GM15510 (cell line): ENCODE data around the gene DOK4.
A peak's percentile ranks its signal among the peaks of the same experiment; 100 is the strongest.

Experiments used
- POLR2A ChIP-seq: IDR thresholded peaks from 3 replicates; pipeline ENCODE4 v1.6.1; 2011; ENCODE audit warnings: borderline replicate concordance; ENCODE audit not compliant: insufficient read length; ENCODE audit errors: extremely low read depth

The DOK4 gene

GRCh38 chr16:57485916-57486857, at the start of gene DOK4:
TSS of gene DOK4 (minus strand) at chr16:57486493. CDS start at chr16:57479507, 6,986 bp downstream.
- TF ChIP-seq POLR2A = no peak

DNA sequence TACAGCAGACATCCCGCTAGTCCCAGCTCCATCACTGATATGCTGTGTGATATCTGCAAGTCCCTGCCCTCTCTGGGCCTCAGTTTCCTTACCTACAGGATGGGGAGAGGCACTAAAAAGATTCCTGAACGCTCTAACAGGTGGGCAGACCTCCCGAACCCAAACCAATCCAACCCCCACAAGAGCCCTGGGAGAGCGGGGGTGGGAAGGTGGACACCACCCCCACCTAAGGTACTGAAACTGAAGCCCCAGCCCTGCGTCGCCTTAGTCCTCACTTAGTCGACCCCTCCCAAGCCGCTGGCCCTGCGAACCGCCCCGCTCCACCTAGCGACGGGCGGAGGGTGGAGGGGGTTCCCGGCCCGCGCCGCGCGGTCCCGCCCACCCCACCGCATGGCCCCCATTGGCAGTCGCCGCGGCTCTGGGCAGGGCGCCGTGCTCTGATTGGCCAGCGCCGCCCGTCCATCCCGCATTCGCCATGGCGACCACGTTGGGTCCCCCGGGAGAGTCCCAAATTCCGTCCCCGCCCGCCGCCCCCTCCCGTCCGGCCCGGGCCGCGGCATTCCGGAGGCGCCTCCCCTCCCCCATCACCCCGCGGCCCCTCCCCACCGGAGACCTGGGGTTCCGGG, 49.5 kb upstream of the DOK4 start:
- peak; percentile 20 for TF ChIP-seq POLR2A

- no peak for TF ChIP-seq POLR2A
Measured at GRCh38 chr16:57534881-57535658, 48.8 kb upstream of the DOK4 start.

DNA sequence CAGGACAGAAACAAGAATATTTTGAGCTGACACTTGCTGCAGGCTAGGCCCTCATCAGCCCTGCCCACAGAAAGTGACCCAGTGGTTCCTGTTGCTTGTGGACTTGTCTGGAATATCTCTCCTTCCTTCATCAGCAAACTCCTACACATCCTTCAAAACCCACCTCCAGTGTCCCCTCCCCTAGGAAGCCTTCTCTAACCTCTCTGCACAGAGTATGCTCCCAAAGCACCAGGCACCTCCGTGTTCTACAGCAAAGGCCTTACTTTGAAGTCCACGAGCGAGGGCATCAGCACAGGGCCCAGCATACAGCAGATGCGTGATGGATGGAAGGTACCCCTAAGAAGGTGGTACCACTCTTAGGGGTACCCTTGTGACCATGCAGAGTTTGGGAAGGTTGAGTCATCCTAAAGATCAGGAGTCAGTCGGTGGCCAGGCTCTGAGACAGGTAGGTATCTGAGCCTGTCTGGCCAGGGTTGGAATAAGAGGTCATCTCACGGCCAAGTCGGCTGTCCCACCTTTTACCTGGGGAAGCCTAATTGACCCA, 48.1 kb upstream of the DOK4 start:
- TF ChIP-seq POLR2A = no peak

- no peak for TF ChIP-seq POLR2A
Measured at GRCh38 chr16:57533431-57534336, 47.4 kb upstream of the DOK4 start.

GRCh38 chr16:57532266-57532625, 46.0 kb upstream of the DOK4 start:
- no peak for TF ChIP-seq POLR2A

DNA sequence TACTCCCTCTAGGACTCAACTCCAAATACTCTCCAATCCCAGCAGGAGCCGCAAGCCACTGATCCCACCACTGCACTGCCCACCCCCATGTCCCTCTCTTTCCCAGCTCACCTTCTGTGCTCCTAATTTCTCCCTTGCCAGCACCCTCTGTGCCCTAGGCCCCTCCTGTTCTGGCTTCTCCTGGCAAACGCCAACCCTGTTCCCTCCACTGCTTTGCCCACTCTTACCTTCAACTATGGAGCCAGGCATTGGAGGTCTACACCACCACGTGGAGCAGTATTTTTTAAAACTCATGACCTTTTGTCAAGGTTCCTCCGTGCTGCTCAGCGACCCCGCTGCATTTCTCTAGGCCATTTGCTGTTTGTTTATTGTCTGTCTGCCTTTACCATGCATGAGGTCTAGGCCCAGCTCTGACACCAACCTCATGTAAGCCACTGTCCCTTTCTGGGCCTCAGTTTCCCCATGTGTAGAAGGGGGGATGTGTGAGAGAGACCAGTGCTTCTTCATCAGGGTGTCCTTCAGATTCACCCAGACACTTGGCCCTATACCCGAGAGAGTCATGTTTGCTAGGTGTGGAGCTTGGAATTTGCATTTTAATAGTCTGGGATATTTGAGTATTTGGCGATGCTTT, 45.5 kb upstream of the DOK4 start:
- no peak for TF ChIP-seq POLR2A

GRCh38 chr16:57531253-57531575, 44.9 kb upstream of the DOK4 start:
- TF ChIP-seq POLR2A = no peak

DNA sequence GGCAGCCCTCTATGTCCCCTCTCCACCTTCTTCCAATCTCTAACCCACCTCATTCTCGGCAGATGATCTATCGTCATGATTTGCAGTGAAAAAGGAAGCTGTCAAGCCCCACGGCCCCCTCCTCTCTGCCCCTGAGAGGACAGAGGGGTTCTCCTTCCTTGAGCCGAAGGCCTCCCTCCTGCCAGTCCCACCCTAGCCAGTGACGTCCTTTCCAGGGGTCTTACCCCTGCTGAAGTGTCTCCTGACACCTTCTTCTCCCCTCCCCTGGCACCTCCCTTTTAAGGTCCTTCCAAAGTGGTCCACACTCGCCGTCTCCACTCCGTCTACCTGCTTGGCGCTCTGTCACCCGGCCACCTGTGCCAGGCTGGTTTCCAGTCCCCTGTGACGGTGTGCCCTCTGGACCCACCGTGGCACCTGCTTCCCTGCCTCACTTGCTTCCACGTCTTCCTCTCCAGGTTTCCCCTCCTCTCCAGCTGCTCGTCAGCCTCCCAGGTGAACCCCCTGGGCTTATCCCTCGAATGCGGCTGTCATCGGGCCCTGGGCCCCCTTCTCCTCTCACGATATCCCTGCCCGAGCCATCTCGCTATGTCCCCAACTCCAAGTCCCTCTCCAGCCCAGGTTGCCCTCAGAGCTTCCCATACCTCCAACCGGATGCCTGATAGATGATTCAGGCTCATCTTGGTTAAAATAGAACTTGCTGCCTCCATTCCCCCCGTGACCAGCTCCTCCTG, 44.4 kb upstream of the DOK4 start:
- TF ChIP-seq POLR2A = no peak

DNA sequence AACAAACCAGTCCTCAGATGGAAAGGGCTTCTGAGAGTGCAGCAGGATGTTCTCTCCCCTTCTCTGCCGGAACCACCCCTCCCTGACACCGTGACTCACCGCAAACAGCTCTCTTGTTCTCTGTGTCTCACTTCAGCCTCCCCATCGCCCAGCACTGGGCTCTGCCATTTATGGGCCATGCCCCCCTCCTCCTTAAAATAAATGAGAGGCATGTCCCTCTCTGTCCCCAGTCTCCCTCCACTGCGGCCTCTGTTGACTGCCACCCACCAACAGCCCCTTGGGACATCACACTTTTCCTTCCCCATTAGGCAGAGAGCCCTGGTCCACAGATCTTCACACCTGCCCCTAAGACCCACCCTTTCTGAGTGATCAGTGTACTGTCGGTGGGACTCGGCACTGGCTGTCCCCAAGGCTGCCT, 43.8 kb upstream of the DOK4 start:
- no peak for TF ChIP-seq POLR2A

DNA sequence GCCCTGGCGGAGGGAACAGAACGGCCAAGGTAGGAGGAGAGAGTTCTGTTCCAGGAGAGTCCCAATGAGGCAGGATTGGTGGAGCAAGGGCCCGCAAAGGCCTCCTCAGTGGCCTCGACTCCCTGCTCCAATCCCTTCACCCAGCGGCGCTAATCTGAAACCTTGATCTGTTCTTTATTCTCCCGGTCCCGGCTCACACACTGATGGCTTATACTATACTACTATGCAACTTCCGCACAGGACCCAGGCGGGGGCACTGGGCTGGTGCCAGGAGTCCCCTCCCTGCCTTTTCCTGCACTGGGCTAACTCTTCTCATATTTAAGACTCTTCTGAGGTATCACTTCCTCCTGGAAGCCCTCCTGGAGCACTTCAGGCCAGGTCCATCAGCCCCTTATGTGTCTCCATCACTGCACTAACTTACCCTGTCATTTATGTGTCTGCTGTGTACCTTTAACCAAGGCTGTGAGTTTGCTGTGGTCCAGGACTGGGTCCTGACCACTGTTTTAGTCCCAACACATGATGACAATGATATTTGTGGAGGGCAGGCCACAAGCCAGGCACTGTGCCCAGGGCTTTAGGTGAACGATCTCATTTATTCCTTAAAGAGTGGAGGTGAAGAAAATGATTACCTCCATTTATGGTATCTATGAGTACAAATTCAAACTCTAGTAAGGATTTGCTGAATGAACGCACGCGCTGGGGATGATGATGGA, 43.3 kb upstream of the DOK4 start:
- no peak for TF ChIP-seq POLR2A
